WTC11 (cell line): Measurements from ENCODE around the gene RPUSD3. TPM values are rescaled to one million over a fixed set of nuclear protein-coding genes. Genes with fewer than 3 reads are reported as not detected.

Experiments used
- ATAC-seq: fragments of 200-7000 bp; cut with Tn5 transposase; 2 replicates; pipeline ENCODE4 v1.10.0; 2021; ENCODE audit warnings: mild to moderate bottlenecking, moderate library complexity
- CTCF ChIA-PET: fragments of 300-600 bp; sonication (Branson Sonifier 250); formaldehyde crosslinking; loops from one replicate; lab custom pipeline; 2021; ENCODE audit warnings: antibody characterized with exemption; lab: Charles Lee
- POLR2A ChIA-PET: fragments of 350-600 bp; sonication (Branson Sonifier 250); formaldehyde crosslinking; loops from one replicate; lab custom pipeline; 2021; ENCODE audit warnings: antibody characterized with exemption; lab: Charles Lee
- DNase-seq: peaks from one replicate; pipeline ENCODE4 v3.0.0; 2021; ENCODE audit warnings: low spot score
- H3K27ac Mint-ChIP-seq: 2 replicates; pipeline ENCODE4 v1.8.0; 2021; ENCODE audit warnings: mixed read lengths
- H3K27me3 Mint-ChIP-seq: 2 replicates; pipeline ENCODE4 v1.8.0; 2021; ENCODE audit warnings: low read depth, mild to moderate bottlenecking, moderate library complexity, mixed read lengths
- H3K36me3 Mint-ChIP-seq: 2 replicates; pipeline ENCODE4 v1.8.0; 2021; ENCODE audit warnings: mixed read lengths
- H3K4me1 Mint-ChIP-seq: 2 replicates; pipeline ENCODE4 v1.8.0; 2022; ENCODE audit warnings: mixed read lengths
- H3K4me3 Mint-ChIP-seq: 2 replicates; pipeline ENCODE4 v1.8.0; 2021; ENCODE audit warnings: mild to moderate bottlenecking, moderate library complexity, mixed read lengths
- H3K9me3 Mint-ChIP-seq: 2 replicates; pipeline ENCODE4 v1.8.0; 2021; ENCODE audit warnings: mixed read lengths
- ATF1 ChIP-seq: sonication (generic); formaldehyde crosslinking; IDR thresholded peaks from 2 replicates; pipeline ENCODE4 v1.8.1; 2023; ENCODE audit warnings: mild to moderate bottlenecking, moderate library complexity, missing genetic modification reagents
- CBFB ChIP-seq: sonication (generic); formaldehyde crosslinking; IDR thresholded peaks from 2 replicates; pipeline ENCODE4 v1.8.1; 2022; ENCODE audit warnings: mild to moderate bottlenecking, low read depth, missing genetic modification reagents
- EMX1 ChIP-seq: fragments of 250-450 bp; sonication (Bioruptor Pico); IDR thresholded peaks from 2 replicates; pipeline ENCODE4 v1.8.0; 2021; ENCODE audit warnings: mild to moderate bottlenecking
- ETV6 ChIP-seq: sonication (generic); formaldehyde crosslinking; IDR thresholded peaks from 2 replicates; pipeline ENCODE4 v1.8.1; 2022; ENCODE audit warnings: mild to moderate bottlenecking, missing genetic modification reagents
- FOXJ3 ChIP-seq: sonication (generic); formaldehyde crosslinking; IDR thresholded peaks from 2 replicates; pipeline ENCODE4 v1.9.0; 2021; ENCODE audit warnings: missing genetic modification reagents, mild to moderate bottlenecking, borderline replicate concordance
- FOXK1 ChIP-seq: sonication (generic); formaldehyde crosslinking; IDR thresholded peaks from 2 replicates; pipeline ENCODE4 v1.8.0; 2022; ENCODE audit warnings: mild to moderate bottlenecking, moderate library complexity, missing genetic modification reagents
- KAT7 ChIP-seq: sonication (generic); formaldehyde crosslinking; IDR thresholded peaks from 2 replicates; pipeline ENCODE4 v1.8.1; 2023; ENCODE audit warnings: missing genetic modification reagents, mild to moderate bottlenecking, borderline replicate concordance
- NFATC4 ChIP-seq: fragments of 250-450 bp; sonication (Bioruptor Pico); IDR thresholded peaks from 2 replicates; pipeline ENCODE4 v1.9.0; 2021; ENCODE audit warnings: mild to moderate bottlenecking
- NR1H2 ChIP-seq: sonication (generic); formaldehyde crosslinking; IDR thresholded peaks from 2 replicates; pipeline ENCODE4 v1.9.0; 2021; ENCODE audit warnings: mild to moderate bottlenecking, moderate library complexity, missing genetic modification reagents
- NR2C2 ChIP-seq: sonication (generic); formaldehyde crosslinking; IDR thresholded peaks from 2 replicates; pipeline ENCODE4 v1.8.0; 2022; ENCODE audit warnings: mild to moderate bottlenecking, missing genetic modification reagents
- NR3C1 ChIP-seq: sonication (generic); formaldehyde crosslinking; conservative IDR thresholded peaks from 2 replicates; pipeline ENCODE4 v1.8.1; 2023; ENCODE audit warnings: low read depth, mild to moderate bottlenecking, missing genetic modification reagents
- OVOL2 ChIP-seq: fragments of 250-450 bp; sonication (Bioruptor Pico); IDR thresholded peaks from 2 replicates; pipeline ENCODE4 v1.9.0; 2021; ENCODE audit warnings: mild to moderate bottlenecking, borderline replicate concordance
- PRRX2 ChIP-seq: fragments of 250-450 bp; sonication (Bioruptor Pico); IDR thresholded peaks from 2 replicates; pipeline ENCODE4 v1.8.0; 2021; ENCODE audit warnings: mild to moderate bottlenecking
- RORB ChIP-seq: fragments of 250-450 bp; sonication (Bioruptor Pico); IDR thresholded peaks from 2 replicates; pipeline ENCODE4 v1.9.0; 2021; ENCODE audit warnings: mild to moderate bottlenecking
- SMAD3 ChIP-seq: sonication (generic); formaldehyde crosslinking; IDR thresholded peaks from 2 replicates; pipeline ENCODE4 v1.8.0; 2022; ENCODE audit warnings: missing genetic modification reagents, mild to moderate bottlenecking, borderline replicate concordance
- ZNF121 ChIP-seq: sonication (generic); formaldehyde crosslinking; IDR thresholded peaks from 2 replicates; pipeline ENCODE4 v1.8.0; 2023; ENCODE audit warnings: missing genetic modification reagents
- ZNF219 ChIP-seq: sonication (generic); formaldehyde crosslinking; IDR thresholded peaks from 2 replicates; pipeline ENCODE4 v1.8.0; 2023; ENCODE audit warnings: missing genetic modification reagents, mild to moderate bottlenecking, borderline replicate concordance
- ZNF232 ChIP-seq: sonication (generic); formaldehyde crosslinking; IDR thresholded peaks from 2 replicates; pipeline ENCODE4 v1.8.0; 2022; ENCODE audit warnings: mild to moderate bottlenecking, missing genetic modification reagents
- ZNF416 ChIP-seq: fragments of 250-450 bp; sonication (Bioruptor Pico); IDR thresholded peaks from 2 replicates; pipeline ENCODE4 v1.9.0; 2021; ENCODE audit warnings: mild to moderate bottlenecking, inconsistent platforms
- ZNF423 ChIP-seq: fragments of 250-450 bp; sonication (Bioruptor Pico); IDR thresholded peaks from 2 replicates; pipeline ENCODE4 v2.1.2; 2022; ENCODE audit warnings: mild to moderate bottlenecking, moderate library complexity
- ZNF671 ChIP-seq: fragments of 250-450 bp; sonication (Bioruptor Pico); IDR thresholded peaks from 2 replicates; pipeline ENCODE4 v1.8.0; 2021; ENCODE audit warnings: mild to moderate bottlenecking
- total RNA-seq: library from RNA; stranded (reverse); gene quantifications from 3 replicates; pipeline ENCODE4 v1.2.3, GENCODE V29; 2021
- TF ChIP-seq, protein P1 (sequence below): fragments of 200-600 bp; IDR thresholded peaks from 2 replicates; pipeline ENCODE4 v1.8.0; 2022; ENCODE audit warnings: antibody characterized with exemption
- TF ChIP-seq, protein P2 (sequence below): sonication (generic); formaldehyde crosslinking; conservative IDR thresholded peaks from 2 replicates; pipeline ENCODE4 v1.8.1; 2022; ENCODE audit warnings: mild to moderate bottlenecking, missing genetic modification reagents
- TF ChIP-seq, protein P3 (sequence below): sonication (generic); formaldehyde crosslinking; IDR thresholded peaks from 2 replicates; pipeline ENCODE4 v1.8.0; 2023; ENCODE audit warnings: mild to moderate bottlenecking, missing genetic modification reagents
- TF ChIP-seq, protein P4 (sequence below): sonication (generic); formaldehyde crosslinking; IDR thresholded peaks from 2 replicates; pipeline ENCODE4 v1.8.0; 2022; ENCODE audit warnings: mild to moderate bottlenecking, missing genetic modification reagents
- TF ChIP-seq, protein P5 (sequence below): sonication (generic); formaldehyde crosslinking; IDR thresholded peaks from 2 replicates; pipeline ENCODE4 v1.8.0; 2023; ENCODE audit warnings: missing genetic modification reagents
- TF ChIP-seq, protein P6 (sequence below): sonication (generic); formaldehyde crosslinking; IDR thresholded peaks from 2 replicates; pipeline ENCODE4 v1.8.1; 2022; ENCODE audit warnings: mild to moderate bottlenecking, moderate library complexity, missing genetic modification reagents

The RPUSD3 gene
- total RNA-seq, 1 experiment from 2014 or later, result 95.5 TPM

DNA sequence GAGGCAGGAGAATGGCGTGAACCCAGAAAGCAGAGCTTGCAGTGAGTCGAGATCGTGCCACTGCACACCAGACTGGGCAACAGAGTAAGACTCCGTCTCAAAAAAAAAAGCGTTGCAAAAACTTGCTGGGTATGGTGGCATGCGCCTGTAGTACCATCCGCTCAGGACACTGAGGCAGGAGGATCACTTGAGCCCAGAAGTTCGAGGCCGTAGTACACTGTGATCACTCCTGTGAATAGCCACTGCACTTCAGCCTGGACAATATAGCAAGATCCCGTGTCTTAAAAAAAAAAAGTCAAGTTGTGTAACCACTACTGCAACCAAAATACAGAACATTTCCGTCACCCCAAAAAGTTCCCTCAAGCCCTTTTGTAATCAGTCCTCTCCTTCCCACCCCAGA, 49.4 kb downstream of the RPUSD3 start:
- peak overlapping the region; percentile 94 for H3K4me3 Mint-ChIP-seq
- TF ChIP-seq NR3C1 (CRISPR knock-in tag), result no peak
- TF ChIP-seq ZNF121 (CRISPR knock-in tag), result peak; percentile 94
- TF ChIP-seq, protein P1, sequence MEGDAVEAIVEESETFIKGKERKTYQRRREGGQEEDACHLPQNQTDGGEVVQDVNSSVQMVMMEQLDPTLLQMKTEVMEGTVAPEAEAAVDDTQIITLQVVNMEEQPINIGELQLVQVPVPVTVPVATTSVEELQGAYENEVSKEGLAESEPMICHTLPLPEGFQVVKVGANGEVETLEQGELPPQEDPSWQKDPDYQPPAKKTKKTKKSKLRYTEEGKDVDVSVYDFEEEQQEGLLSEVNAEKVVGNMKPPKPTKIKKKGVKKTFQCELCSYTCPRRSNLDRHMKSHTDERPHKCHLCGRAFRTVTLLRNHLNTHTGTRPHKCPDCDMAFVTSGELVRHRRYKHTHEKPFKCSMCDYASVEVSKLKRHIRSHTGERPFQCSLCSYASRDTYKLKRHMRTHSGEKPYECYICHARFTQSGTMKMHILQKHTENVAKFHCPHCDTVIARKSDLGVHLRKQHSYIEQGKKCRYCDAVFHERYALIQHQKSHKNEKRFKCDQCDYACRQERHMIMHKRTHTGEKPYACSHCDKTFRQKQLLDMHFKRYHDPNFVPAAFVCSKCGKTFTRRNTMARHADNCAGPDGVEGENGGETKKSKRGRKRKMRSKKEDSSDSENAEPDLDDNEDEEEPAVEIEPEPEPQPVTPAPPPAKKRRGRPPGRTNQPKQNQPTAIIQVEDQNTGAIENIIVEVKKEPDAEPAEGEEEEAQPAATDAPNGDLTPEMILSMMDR, result no peak
- TF ChIP-seq, protein P2, sequence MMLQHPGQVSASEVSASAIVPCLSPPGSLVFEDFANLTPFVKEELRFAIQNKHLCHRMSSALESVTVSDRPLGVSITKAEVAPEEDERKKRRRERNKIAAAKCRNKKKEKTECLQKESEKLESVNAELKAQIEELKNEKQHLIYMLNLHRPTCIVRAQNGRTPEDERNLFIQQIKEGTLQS (CRISPR knock-in tag), result no peak
- peaks cover 18% of the 10 kb centered on the region for H3K4me1 Mint-ChIP-seq
- CTCF ChIA-PET, result no interaction called here
- no peak for ATAC-seq
- POLR2A ChIA-PET, result no interaction called here
- H3K27ac Mint-ChIP-seq, result peak overlapping the region; percentile 3; the same call in 1 of the 2 replicates
- H3K9me3 Mint-ChIP-seq, result no peaks in the 10 kb centered on the region
- no peak for DNase-seq
- H3K36me3 Mint-ChIP-seq, result peaks cover 42% of the 10 kb centered on the region
- H3K27me3 Mint-ChIP-seq, result no peaks in the 10 kb centered on the region; the same call in 1 of the 2 replicates

DNA sequence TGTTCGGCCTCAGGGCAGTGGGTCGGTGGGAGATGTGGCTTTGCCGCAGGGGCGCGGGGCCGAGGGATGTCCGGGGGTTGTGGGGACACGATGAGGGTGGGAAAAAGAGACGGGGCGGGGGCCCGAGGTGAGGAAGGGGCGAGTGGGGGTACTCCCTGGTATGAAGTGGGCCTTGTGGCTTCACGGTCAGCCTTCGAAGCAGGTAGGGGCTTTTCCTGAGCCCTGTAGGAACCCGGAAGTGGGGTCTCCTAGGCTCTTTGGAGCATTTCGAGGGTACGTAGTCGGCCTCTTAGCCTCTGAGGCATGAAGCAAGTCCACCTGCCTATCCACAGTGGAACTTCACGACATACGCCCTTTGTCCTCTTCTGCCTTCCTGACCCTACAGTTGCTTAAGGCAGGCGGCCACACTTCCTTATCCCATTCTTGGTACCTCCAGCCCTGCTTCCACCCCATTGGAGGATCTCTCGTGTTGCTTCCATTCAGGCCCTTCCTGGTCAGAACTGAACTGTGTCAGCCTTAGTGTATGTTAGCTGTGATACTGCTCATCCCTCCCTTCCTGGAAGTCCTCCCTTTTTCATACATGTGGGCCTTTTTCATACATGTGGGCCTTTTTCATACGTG, 50.5 kb downstream of the RPUSD3 start:
- Mint-ChIP-seq H3K4me3 (peak overlapping the region; percentile 94), H3K9me3 (no peaks in the 10 kb centered on the region), H3K36me3 (peaks cover 43% of the 10 kb centered on the region), H3K4me1 (peaks cover 18% of the 10 kb centered on the region), H3K27ac (peak overlapping the region; percentile 87), H3K27me3 (no peaks in the 10 kb centered on the region; the same call in 1 of the 2 replicates)
- ChIA-PET POLR2A (interaction anchor here (0.5 to 1.8 kb wide), 16 partner anchors 9 to 1036 kb away, joined by 3 to 11 read pairs (median 4); partner anchors contain the start of genes CAMK1 and OGG1), CTCF (interaction anchor here (0.7 to 1.6 kb wide), 11 partner anchors 11 to 293 kb away, joined by 3 to 11 read pairs (median 4); partner anchors contain the start of genes CAMK1, CRELD1 and OGG1)
- ATAC-seq, result peak; percentile 12
- no peak for DNase-seq
- TF ChIP-seq CBFB, result no peak
- no peak for TF ChIP-seq NR2C2 (CRISPR knock-in tag)
- peak; percentile 48; the same call in 1 of the 2 replicates for TF ChIP-seq ZNF671 (CRISPR knock-in tag)
- TF ChIP-seq ETV6 (CRISPR knock-in tag), result no peak
- TF ChIP-seq NFATC4 (CRISPR knock-in tag), result 0 out of 2 replicates have a peak, but pooled peaks have one; percentile 16
- TF ChIP-seq, protein P3, sequence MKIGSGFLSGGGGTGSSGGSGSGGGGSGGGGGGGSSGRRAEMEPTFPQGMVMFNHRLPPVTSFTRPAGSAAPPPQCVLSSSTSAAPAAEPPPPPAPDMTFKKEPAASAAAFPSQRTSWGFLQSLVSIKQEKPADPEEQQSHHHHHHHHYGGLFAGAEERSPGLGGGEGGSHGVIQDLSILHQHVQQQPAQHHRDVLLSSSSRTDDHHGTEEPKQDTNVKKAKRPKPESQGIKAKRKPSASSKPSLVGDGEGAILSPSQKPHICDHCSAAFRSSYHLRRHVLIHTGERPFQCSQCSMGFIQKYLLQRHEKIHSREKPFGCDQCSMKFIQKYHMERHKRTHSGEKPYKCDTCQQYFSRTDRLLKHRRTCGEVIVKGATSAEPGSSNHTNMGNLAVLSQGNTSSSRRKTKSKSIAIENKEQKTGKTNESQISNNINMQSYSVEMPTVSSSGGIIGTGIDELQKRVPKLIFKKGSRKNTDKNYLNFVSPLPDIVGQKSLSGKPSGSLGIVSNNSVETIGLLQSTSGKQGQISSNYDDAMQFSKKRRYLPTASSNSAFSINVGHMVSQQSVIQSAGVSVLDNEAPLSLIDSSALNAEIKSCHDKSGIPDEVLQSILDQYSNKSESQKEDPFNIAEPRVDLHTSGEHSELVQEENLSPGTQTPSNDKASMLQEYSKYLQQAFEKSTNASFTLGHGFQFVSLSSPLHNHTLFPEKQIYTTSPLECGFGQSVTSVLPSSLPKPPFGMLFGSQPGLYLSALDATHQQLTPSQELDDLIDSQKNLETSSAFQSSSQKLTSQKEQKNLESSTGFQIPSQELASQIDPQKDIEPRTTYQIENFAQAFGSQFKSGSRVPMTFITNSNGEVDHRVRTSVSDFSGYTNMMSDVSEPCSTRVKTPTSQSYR, result no peak
- 0 out of 2 replicates have a peak, but pooled peaks have one; percentile 27 for TF ChIP-seq ZNF416 (CRISPR knock-in tag)
- no peak for TF ChIP-seq FOXK1 (CRISPR knock-in tag)
- TF ChIP-seq, protein P4, sequence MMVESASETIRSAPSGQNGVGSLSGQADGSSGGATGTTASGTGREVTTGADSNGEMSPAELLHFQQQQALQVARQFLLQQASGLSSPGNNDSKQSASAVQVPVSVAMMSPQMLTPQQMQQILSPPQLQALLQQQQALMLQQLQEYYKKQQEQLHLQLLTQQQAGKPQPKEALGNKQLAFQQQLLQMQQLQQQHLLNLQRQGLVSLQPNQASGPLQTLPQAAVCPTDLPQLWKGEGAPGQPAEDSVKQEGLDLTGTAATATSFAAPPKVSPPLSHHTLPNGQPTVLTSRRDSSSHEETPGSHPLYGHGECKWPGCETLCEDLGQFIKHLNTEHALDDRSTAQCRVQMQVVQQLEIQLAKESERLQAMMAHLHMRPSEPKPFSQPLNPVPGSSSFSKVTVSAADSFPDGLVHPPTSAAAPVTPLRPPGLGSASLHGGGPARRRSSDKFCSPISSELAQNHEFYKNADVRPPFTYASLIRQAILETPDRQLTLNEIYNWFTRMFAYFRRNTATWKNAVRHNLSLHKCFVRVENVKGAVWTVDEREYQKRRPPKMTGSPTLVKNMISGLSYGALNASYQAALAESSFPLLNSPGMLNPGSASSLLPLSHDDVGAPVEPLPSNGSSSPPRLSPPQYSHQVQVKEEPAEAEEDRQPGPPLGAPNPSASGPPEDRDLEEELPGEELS (CRISPR knock-in tag), result no peak
- TF ChIP-seq, protein P5, sequence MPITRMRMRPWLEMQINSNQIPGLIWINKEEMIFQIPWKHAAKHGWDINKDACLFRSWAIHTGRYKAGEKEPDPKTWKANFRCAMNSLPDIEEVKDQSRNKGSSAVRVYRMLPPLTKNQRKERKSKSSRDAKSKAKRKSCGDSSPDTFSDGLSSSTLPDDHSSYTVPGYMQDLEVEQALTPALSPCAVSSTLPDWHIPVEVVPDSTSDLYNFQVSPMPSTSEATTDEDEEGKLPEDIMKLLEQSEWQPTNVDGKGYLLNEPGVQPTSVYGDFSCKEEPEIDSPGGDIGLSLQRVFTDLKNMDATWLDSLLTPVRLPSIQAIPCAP (CRISPR knock-in tag), result no peak
- TF ChIP-seq RORB (CRISPR knock-in tag), result no peak
- peak; percentile 71 for TF ChIP-seq EMX1 (CRISPR knock-in tag)
- no peak for TF ChIP-seq ZNF219
- no peak for TF ChIP-seq KAT7
- TF ChIP-seq ZNF423 (CRISPR knock-in tag), result no peak
- TF ChIP-seq, protein P6, sequence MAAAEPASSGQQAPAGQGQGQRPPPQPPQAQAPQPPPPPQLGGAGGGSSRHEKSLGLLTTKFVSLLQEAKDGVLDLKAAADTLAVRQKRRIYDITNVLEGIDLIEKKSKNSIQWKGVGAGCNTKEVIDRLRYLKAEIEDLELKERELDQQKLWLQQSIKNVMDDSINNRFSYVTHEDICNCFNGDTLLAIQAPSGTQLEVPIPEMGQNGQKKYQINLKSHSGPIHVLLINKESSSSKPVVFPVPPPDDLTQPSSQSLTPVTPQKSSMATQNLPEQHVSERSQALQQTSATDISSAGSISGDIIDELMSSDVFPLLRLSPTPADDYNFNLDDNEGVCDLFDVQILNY (CRISPR knock-in tag), result no peak
- TF ChIP-seq ZNF232 (CRISPR knock-in tag), result no peak
- no peak for TF ChIP-seq ATF1
- TF ChIP-seq OVOL2, result no peak
- no peak for TF ChIP-seq FOXJ3 (CRISPR knock-in tag)
- TF ChIP-seq NR1H2 (CRISPR knock-in tag), result no peak
- peak; percentile 37; the same call in 1 of the 2 replicates for TF ChIP-seq PRRX2 (CRISPR knock-in tag)
- TF ChIP-seq SMAD3 (CRISPR knock-in tag), result no peak
